Measurements from ENCODE around the gene EIPR1. TPM values are rescaled to one million over a fixed set of nuclear protein-coding genes. Genes with fewer than 3 reads are reported as not detected.

Gene EIPR1
- total RNA-seq, 1 experiment from 2014 or later: 22.8 TPM

DNA sequence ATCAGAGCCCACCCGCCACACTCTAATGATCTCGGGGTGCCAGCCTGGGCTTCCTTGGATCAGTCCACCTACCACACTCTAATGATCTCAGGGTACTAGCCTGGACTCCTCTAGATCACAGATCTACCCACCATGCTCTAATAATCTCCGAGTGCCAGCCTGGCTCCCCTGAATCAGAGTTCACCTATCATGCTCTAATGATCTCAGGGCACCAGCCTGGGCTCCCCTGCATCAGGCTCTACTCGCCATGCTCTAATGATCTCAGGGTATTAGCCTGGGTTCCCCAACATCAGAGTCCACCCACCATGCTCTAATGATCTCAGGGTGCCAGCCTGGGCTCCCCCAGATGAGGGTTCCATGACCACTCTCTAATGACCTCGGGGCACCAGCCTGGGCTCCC is 48.1 kb downstream of the EIPR1 start (continued):
- TF ChIP-seq ZNF263 (CRISPR knock-in tag; IDR thresholded peaks at IDR 0.05; ENCODE audit: low read depth): no peak
- TF ChIP-seq NFATC4 (CRISPR knock-in tag; IDR thresholded peaks at IDR 0.05): no peak
- no peak for TF ChIP-seq EMX1 (CRISPR knock-in tag; IDR thresholded peaks at IDR 0.05)
- TF ChIP-seq, protein P1, sequence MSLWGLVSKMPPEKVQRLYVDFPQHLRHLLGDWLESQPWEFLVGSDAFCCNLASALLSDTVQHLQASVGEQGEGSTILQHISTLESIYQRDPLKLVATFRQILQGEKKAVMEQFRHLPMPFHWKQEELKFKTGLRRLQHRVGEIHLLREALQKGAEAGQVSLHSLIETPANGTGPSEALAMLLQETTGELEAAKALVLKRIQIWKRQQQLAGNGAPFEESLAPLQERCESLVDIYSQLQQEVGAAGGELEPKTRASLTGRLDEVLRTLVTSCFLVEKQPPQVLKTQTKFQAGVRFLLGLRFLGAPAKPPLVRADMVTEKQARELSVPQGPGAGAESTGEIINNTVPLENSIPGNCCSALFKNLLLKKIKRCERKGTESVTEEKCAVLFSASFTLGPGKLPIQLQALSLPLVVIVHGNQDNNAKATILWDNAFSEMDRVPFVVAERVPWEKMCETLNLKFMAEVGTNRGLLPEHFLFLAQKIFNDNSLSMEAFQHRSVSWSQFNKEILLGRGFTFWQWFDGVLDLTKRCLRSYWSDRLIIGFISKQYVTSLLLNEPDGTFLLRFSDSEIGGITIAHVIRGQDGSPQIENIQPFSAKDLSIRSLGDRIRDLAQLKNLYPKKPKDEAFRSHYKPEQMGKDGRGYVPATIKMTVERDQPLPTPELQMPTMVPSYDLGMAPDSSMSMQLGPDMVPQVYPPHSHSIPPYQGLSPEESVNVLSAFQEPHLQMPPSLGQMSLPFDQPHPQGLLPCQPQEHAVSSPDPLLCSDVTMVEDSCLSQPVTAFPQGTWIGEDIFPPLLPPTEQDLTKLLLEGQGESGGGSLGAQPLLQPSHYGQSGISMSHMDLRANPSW (CRISPR knock-in tag; conservative IDR thresholded peaks at IDR 0.05; ENCODE audit: low read depth): no peak
- TF ChIP-seq, protein P2, sequence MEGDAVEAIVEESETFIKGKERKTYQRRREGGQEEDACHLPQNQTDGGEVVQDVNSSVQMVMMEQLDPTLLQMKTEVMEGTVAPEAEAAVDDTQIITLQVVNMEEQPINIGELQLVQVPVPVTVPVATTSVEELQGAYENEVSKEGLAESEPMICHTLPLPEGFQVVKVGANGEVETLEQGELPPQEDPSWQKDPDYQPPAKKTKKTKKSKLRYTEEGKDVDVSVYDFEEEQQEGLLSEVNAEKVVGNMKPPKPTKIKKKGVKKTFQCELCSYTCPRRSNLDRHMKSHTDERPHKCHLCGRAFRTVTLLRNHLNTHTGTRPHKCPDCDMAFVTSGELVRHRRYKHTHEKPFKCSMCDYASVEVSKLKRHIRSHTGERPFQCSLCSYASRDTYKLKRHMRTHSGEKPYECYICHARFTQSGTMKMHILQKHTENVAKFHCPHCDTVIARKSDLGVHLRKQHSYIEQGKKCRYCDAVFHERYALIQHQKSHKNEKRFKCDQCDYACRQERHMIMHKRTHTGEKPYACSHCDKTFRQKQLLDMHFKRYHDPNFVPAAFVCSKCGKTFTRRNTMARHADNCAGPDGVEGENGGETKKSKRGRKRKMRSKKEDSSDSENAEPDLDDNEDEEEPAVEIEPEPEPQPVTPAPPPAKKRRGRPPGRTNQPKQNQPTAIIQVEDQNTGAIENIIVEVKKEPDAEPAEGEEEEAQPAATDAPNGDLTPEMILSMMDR (IDR thresholded peaks at IDR 0.05): no peak
- no peak for TF ChIP-seq TP53 (CRISPR knock-in tag; IDR thresholded peaks at IDR 0.05)
- TF ChIP-seq, protein P3, sequence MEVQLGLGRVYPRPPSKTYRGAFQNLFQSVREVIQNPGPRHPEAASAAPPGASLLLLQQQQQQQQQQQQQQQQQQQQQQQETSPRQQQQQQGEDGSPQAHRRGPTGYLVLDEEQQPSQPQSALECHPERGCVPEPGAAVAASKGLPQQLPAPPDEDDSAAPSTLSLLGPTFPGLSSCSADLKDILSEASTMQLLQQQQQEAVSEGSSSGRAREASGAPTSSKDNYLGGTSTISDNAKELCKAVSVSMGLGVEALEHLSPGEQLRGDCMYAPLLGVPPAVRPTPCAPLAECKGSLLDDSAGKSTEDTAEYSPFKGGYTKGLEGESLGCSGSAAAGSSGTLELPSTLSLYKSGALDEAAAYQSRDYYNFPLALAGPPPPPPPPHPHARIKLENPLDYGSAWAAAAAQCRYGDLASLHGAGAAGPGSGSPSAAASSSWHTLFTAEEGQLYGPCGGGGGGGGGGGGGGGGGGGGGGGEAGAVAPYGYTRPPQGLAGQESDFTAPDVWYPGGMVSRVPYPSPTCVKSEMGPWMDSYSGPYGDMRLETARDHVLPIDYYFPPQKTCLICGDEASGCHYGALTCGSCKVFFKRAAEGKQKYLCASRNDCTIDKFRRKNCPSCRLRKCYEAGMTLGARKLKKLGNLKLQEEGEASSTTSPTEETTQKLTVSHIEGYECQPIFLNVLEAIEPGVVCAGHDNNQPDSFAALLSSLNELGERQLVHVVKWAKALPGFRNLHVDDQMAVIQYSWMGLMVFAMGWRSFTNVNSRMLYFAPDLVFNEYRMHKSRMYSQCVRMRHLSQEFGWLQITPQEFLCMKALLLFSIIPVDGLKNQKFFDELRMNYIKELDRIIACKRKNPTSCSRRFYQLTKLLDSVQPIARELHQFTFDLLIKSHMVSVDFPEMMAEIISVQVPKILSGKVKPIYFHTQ (CRISPR knock-in tag; IDR thresholded peaks at IDR 0.05): no peak
- TF ChIP-seq, protein P4, sequence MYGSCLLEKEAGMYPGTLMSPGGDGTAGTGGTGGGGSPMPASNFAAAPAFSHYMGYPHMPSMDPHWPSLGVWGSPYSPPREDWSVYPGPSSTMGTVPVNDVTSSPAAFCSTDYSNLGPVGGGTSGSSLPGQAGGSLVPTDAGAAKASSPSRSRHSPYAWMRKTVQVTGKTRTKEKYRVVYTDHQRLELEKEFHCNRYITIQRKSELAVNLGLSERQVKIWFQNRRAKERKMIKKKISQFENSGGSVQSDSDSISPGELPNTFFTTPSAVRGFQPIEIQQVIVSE (CRISPR knock-in tag; IDR thresholded peaks at IDR 0.05; ENCODE audit: borderline replicate concordance): no peak
- TF ChIP-seq ZNF317 (CRISPR knock-in tag; IDR thresholded peaks at IDR 0.05; ENCODE audit: borderline replicate concordance, low read depth): no peak
- TF ChIP-seq ZNF671 (CRISPR knock-in tag; IDR thresholded peaks at IDR 0.05): no peak
- no peak for TF ChIP-seq FOXJ3 (CRISPR knock-in tag; IDR thresholded peaks at IDR 0.05; ENCODE audit: borderline replicate concordance)

DNA sequence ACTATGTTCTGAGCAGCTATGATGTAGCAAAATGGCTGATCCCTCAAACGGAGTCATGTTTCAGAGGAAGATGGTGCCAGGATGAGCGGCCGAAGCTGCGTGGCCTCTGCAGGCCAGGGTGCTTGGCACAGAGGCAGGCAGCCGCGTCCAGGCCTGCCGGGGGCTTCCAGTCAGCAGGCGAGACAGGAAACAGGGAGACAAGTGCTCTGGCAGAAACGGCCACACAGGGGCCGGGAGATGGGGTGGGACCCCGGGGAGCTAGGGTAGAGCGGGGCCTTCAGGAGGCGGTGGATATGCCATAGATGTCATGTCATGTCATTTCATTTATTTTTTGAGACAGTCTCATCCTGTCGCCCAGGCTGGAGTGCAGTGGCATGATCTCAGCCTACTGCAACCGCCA is 50.7 kb downstream of the EIPR1 start:
- H3K36me3 Mint-ChIP-seq: peaks cover 12% of the 10 kb centered on the region
- H3K9me3 Mint-ChIP-seq: peaks cover 11% of the 10 kb centered on the region
- ATAC-seq: no peak
- H3K4me1 Mint-ChIP-seq: peaks cover 11% of the 10 kb centered on the region
- TF ChIP-seq, protein P5, sequence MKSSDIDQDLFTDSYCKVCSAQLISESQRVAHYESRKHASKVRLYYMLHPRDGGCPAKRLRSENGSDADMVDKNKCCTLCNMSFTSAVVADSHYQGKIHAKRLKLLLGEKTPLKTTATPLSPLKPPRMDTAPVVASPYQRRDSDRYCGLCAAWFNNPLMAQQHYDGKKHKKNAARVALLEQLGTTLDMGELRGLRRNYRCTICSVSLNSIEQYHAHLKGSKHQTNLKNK (CRISPR knock-in tag; IDR thresholded peaks at IDR 0.05): no peak
- TF ChIP-seq ZNF423 (CRISPR knock-in tag; IDR thresholded peaks at IDR 0.05) (no peak), SMAD4 (CRISPR knock-in tag; IDR thresholded peaks at IDR 0.05) (no peak), ETV6 (CRISPR knock-in tag; IDR thresholded peaks at IDR 0.05) (no peak), NR1H2 (CRISPR knock-in tag; IDR thresholded peaks at IDR 0.05) (no peak), SMAD3 (CRISPR knock-in tag; IDR thresholded peaks at IDR 0.05; ENCODE audit: borderline replicate concordance) (no peak), JAZF1 (CRISPR knock-in tag; IDR thresholded peaks at IDR 0.05) (no peak), TP53 (CRISPR knock-in tag; IDR thresholded peaks at IDR 0.05) (no peak), NR2C2 (CRISPR knock-in tag; IDR thresholded peaks at IDR 0.05) (no peak), GRHL2 (CRISPR knock-in tag; IDR thresholded peaks at IDR 0.05; ENCODE audit: insufficient replicate concordance, severe bottlenecking) (no peak)
- TF ChIP-seq, protein P6, sequence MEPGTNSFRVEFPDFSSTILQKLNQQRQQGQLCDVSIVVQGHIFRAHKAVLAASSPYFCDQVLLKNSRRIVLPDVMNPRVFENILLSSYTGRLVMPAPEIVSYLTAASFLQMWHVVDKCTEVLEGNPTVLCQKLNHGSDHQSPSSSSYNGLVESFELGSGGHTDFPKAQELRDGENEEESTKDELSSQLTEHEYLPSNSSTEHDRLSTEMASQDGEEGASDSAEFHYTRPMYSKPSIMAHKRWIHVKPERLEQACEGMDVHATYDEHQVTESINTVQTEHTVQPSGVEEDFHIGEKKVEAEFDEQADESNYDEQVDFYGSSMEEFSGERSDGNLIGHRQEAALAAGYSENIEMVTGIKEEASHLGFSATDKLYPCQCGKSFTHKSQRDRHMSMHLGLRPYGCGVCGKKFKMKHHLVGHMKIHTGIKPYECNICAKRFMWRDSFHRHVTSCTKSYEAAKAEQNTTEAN (CRISPR knock-in tag; IDR thresholded peaks at IDR 0.05): no peak
- TF ChIP-seq, protein P7, sequence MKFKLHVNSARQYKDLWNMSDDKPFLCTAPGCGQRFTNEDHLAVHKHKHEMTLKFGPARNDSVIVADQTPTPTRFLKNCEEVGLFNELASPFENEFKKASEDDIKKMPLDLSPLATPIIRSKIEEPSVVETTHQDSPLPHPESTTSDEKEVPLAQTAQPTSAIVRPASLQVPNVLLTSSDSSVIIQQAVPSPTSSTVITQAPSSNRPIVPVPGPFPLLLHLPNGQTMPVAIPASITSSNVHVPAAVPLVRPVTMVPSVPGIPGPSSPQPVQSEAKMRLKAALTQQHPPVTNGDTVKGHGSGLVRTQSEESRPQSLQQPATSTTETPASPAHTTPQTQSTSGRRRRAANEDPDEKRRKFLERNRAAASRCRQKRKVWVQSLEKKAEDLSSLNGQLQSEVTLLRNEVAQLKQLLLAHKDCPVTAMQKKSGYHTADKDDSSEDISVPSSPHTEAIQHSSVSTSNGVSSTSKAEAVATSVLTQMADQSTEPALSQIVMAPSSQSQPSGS (CRISPR knock-in tag; IDR thresholded peaks at IDR 0.05; ENCODE audit: borderline replicate concordance, low read depth): no peak
- H3K27me3 Mint-ChIP-seq (ENCODE audit: low read depth): no peaks in the 10 kb centered on the region
- ChIA-PET CTCF (no interaction called here), POLR2A (no interaction called here)
- no peak for DNase-seq (ENCODE audit: low spot score)
- H3K4me3 Mint-ChIP-seq: no peak overlapping the region
- peak overlapping the region; percentile 19; the same call in 1 of the 2 replicates for H3K27ac Mint-ChIP-seq
